ENCODE data around the gene SMYD3. TPM values are rescaled to one million over a fixed set of nuclear protein-coding genes. Genes with fewer than 3 reads are reported as not detected.

Gene SMYD3
- total and polyA plus RNA-seq, 2 experiments from 2014 or later = 30.8 to 68.5 TPM

- Histone ChIP-seq H3K9me3 (ENCODE audit: low read depth) (no peaks in the 10 kb centered on the region), H3K4me2 (no peak overlapping the region), H3K27me3 (no peaks in the 10 kb centered on the region), H3K9me2 (replicated peaks; ENCODE audit: insufficient read depth) (no peaks in the 10 kb centered on the region), H3K36me3 (replicated peaks; ENCODE audit: insufficient read depth, low read depth) (no peaks in the 10 kb centered on the region), H4K20me1 (ENCODE audit: insufficient read depth, poor library complexity, severe bottlenecking) (no peaks in the 10 kb centered on the region), H3K79me2 (no peaks in the 10 kb centered on the region), H3K4me1 (ENCODE audit: insufficient read depth) (peaks cover 7% of the 10 kb centered on the region), H3K27ac (no peak overlapping the region), H2AFZ (no peak overlapping the region), H3K4me3 (no peak overlapping the region)
- DNase-seq (ENCODE audit: low spot score) = no peak
- 48% methylated on average over 2 of the region's 2 CpGs for WGBS (ENCODE audit: low lambda C conversion rate, missing lambda C conversion rate)
- TF ChIP-seq, protein P1, sequence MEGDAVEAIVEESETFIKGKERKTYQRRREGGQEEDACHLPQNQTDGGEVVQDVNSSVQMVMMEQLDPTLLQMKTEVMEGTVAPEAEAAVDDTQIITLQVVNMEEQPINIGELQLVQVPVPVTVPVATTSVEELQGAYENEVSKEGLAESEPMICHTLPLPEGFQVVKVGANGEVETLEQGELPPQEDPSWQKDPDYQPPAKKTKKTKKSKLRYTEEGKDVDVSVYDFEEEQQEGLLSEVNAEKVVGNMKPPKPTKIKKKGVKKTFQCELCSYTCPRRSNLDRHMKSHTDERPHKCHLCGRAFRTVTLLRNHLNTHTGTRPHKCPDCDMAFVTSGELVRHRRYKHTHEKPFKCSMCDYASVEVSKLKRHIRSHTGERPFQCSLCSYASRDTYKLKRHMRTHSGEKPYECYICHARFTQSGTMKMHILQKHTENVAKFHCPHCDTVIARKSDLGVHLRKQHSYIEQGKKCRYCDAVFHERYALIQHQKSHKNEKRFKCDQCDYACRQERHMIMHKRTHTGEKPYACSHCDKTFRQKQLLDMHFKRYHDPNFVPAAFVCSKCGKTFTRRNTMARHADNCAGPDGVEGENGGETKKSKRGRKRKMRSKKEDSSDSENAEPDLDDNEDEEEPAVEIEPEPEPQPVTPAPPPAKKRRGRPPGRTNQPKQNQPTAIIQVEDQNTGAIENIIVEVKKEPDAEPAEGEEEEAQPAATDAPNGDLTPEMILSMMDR (IDR thresholded peaks at IDR 0.05; ENCODE audit: poor library complexity) = no peak
- TF ChIP-seq EZH2phosphoT487 (IDR thresholded peaks at IDR 0.05; ENCODE audit: low read depth, severe bottlenecking, unreplicated experiment) (no peak), EZH2 (IDR thresholded peaks at IDR 0.05; ENCODE audit: borderline replicate concordance) (no peak)
Measured at GRCh38 chr1:246138781-246139180, 368.3 kb downstream of the SMYD3 start.

DNA sequence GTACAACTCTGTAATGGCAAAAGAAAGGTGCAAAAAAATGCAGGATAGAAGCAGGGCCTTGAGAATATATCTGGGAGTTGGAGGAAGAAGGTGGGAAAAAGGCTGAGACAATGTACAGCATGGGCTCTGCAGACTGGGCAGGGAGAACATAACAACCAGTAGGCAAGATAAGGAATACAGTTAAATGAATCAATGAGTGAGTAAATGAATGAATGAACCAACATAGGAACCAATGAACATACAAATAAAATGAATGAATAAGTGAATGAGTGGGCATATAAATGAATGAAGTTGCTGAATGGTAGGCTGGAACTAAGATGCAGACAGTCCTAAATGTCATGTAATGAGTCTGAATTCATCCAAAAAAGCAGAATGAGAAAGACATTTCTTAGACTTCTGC is 370.6 kb downstream of the SMYD3 start:
- DNase-seq (ENCODE audit: low spot score) = no peak
- Histone ChIP-seq H2AFZ (no peak overlapping the region), H3K27me3 (no peaks in the 10 kb centered on the region), H3K4me3 (no peak overlapping the region), H3K9me3 (ENCODE audit: low read depth) (no peaks in the 10 kb centered on the region), H3K79me2 (no peaks in the 10 kb centered on the region), H3K4me2 (no peak overlapping the region), H3K36me3 (replicated peaks; ENCODE audit: insufficient read depth, low read depth) (no peaks in the 10 kb centered on the region), H3K9me2 (replicated peaks; ENCODE audit: insufficient read depth) (no peaks in the 10 kb centered on the region), H4K20me1 (ENCODE audit: insufficient read depth, poor library complexity, severe bottlenecking) (no peaks in the 10 kb centered on the region), H3K4me1 (ENCODE audit: insufficient read depth) (no peaks in the 10 kb centered on the region), H3K27ac (no peak overlapping the region)
- TF ChIP-seq, protein P1 (IDR thresholded peaks at IDR 0.05; ENCODE audit: poor library complexity) = no peak
- no peak for TF ChIP-seq EZH2phosphoT487 (IDR thresholded peaks at IDR 0.05; ENCODE audit: low read depth, severe bottlenecking, unreplicated experiment)
- no peak for TF ChIP-seq EZH2 (IDR thresholded peaks at IDR 0.05; ENCODE audit: borderline replicate concordance)

DNA sequence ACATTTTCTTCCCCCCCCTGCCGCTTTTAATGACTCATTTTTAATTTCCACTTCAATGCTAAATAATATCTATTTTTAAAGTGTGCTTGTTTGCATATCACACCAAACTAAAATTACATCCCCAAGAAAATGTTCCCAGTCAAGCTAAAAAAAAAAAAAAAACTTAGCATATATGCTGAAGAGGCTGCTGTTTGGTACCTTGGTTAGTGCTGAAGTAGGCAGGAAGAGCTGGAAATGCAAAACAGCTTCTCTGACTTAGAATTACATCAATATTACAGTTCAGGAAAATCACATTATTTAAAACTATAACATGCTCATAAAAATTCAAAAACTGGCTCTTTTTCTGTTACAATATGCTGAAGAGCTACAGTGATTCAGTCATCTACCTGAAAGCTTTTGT is 372.3 kb downstream of the SMYD3 start:
- no peak for DNase-seq (ENCODE audit: low spot score)
- Histone ChIP-seq H3K4me1 (ENCODE audit: insufficient read depth) (no peaks in the 10 kb centered on the region), H3K27me3 (no peaks in the 10 kb centered on the region), H3K9me3 (ENCODE audit: low read depth) (no peaks in the 10 kb centered on the region), H3K4me2 (no peak overlapping the region), H3K36me3 (replicated peaks; ENCODE audit: insufficient read depth, low read depth) (no peaks in the 10 kb centered on the region), H3K9me2 (replicated peaks; ENCODE audit: insufficient read depth) (no peaks in the 10 kb centered on the region), H2AFZ (no peak overlapping the region), H3K4me3 (no peak overlapping the region), H3K27ac (no peak overlapping the region), H3K79me2 (no peaks in the 10 kb centered on the region), H4K20me1 (ENCODE audit: insufficient read depth, poor library complexity, severe bottlenecking) (no peaks in the 10 kb centered on the region)
- TF ChIP-seq EZH2phosphoT487 (IDR thresholded peaks at IDR 0.05; ENCODE audit: low read depth, severe bottlenecking, unreplicated experiment) (no peak), EZH2 (IDR thresholded peaks at IDR 0.05; ENCODE audit: borderline replicate concordance) (no peak)
- 100% methylated on average over 1 of the region's 1 CpG for WGBS (ENCODE audit: low lambda C conversion rate, missing lambda C conversion rate)

DNA sequence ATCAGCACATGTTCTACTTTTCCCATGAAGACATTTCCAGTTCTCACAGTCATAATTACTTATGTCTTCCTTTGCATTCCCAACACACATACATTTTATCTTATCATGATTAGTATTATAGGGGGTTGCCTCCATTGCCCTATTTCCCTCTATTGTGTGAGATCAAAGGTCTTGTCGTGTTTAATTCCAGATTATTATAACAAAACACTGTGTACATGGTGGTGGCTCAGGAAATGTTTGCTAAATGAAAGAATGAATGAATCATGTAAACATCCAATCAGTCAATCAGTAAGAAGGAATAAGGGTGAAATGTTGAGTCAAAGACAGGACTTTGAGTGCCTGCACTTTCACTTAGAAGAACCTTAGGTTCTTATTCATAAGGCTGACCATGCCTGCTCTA is 376.0 kb downstream of the SMYD3 start:
- Histone ChIP-seq H3K27ac (no peak overlapping the region), H3K27me3 (no peaks in the 10 kb centered on the region), H2AFZ (no peak overlapping the region), H3K36me3 (replicated peaks; ENCODE audit: insufficient read depth, low read depth) (no peaks in the 10 kb centered on the region), H3K4me3 (no peak overlapping the region), H3K4me1 (ENCODE audit: insufficient read depth) (no peaks in the 10 kb centered on the region), H3K9me3 (ENCODE audit: low read depth) (no peaks in the 10 kb centered on the region), H3K9me2 (replicated peaks; ENCODE audit: insufficient read depth) (no peaks in the 10 kb centered on the region), H3K79me2 (no peaks in the 10 kb centered on the region), H3K4me2 (no peak overlapping the region), H4K20me1 (ENCODE audit: insufficient read depth, poor library complexity, severe bottlenecking) (no peaks in the 10 kb centered on the region)
- 83% methylated on average over 1 of the region's 1 CpG for WGBS (ENCODE audit: low lambda C conversion rate, missing lambda C conversion rate)
- no peak for DNase-seq (ENCODE audit: low spot score)
- TF ChIP-seq, protein P1 (IDR thresholded peaks at IDR 0.05; ENCODE audit: poor library complexity) = no peak
- no peak for TF ChIP-seq EZH2phosphoT487 (IDR thresholded peaks at IDR 0.05; ENCODE audit: low read depth, severe bottlenecking, unreplicated experiment)
- TF ChIP-seq EZH2 (IDR thresholded peaks at IDR 0.05; ENCODE audit: borderline replicate concordance) = no peak

All from hepatocyte (in vitro differentiated cells).